Measurements from ENCODE around the gene ISG15.
"Not testable (repeated sequence)": the region's sequence is repeated elsewhere in the genome, so short reads cannot be mapped to it uniquely, and the experiment has no call there.

ISG15 gene

GRCh38 chr1:1013922-1014648, 788 bp downstream of the ISG15 start:
- no peak for DNase-seq

GRCh38 chr1:1014799-1015681, 1.7 kb downstream of the ISG15 start:
- no peak for DNase-seq

- DNase-seq: not testable (repeated sequence)
Measured at GRCh38 chr1:1017397-1018320, 4.4 kb downstream of the ISG15 start.

GRCh38 chr1:1018321-1018685, 5.0 kb downstream of the ISG15 start:
- not testable (repeated sequence) for DNase-seq

GRCh38 chr1:1019122-1019999, 6.1 kb downstream of the ISG15 start:
- DNase-seq: peak; percentile 38 to 46

GRCh38 chr1:1020000-1020404, 6.7 kb downstream of the ISG15 start, which contains the start of gene AGRN:
Gene AGRN, plus strand, starts transcription at chr1:1020120. Its CDS starts 53 bp downstream, at chr1:1020173.
- DNase-seq: no peak

GRCh38 chr1:1020415-1021009, 7.2 kb downstream of the ISG15 start:
- DNase-seq: no peak

- DNase-seq: no peak
Measured at GRCh38 chr1:1021010-1021919, 8.0 kb downstream of the ISG15 start.

- no peak for DNase-seq
Measured at GRCh38 chr1:1021920-1022259, 8.6 kb downstream of the ISG15 start.

- no peak for DNase-seq
Measured at GRCh38 chr1:1022302-1023009, 9.2 kb downstream of the ISG15 start.

GRCh38 chr1:1023700-1024099, 10.4 kb downstream of the ISG15 start:
- DNase-seq: no peak

GRCh38 chr1:1024149-1024770, 11.0 kb downstream of the ISG15 start:
- DNase-seq: no peak

GRCh38 chr1:1024771-1025699, 11.7 kb downstream of the ISG15 start:
- DNase-seq: no peak

- no peak for DNase-seq
Measured at GRCh38 chr1:1025730-1026129, 12.4 kb downstream of the ISG15 start.

- no peak for DNase-seq
Measured at GRCh38 chr1:1026599-1027413, 13.5 kb downstream of the ISG15 start.

GRCh38 chr1:1027791-1028190, 14.5 kb downstream of the ISG15 start:
- no peak for DNase-seq

All from AML-193 (cell line).